Activated naive CD8-positive, alpha-beta T cell treated with anti-CD3 and anti-CD28 coated beads, Interleukin-2, amount 50 U/mL, for 16 hours (primary cell): ENCODE data around the gene TCF7L2.
A peak's percentile ranks its signal among the peaks of the same experiment; 100 is the strongest.

Experiments
- DNase-seq: peaks from one replicate; pipeline ENCODE4 v3.0.0-alpha.2; 2020; ENCODE audit warnings: low read depth, low spot score

Gene TCF7L2

GRCh38 chr10:112948196-112948595 lies 1.9 kb upstream of the TCF7L2 start:
- DNase-seq, result no peak

- DNase-seq, result no peak
Observed at GRCh38 chr10:112949143-112949823, 764 bp upstream of the TCF7L2 start.

GRCh38 chr10:112950714-112951358 lies 789 bp downstream of the TCF7L2 start:
- no peak for DNase-seq

GRCh38 chr10:112951359-112952281 lies 1.6 kb downstream of the TCF7L2 start:
- DNase-seq, result peak; percentile 3

- DNase-seq, result no peak
Observed at GRCh38 chr10:112952282-112953173, 2.5 kb downstream of the TCF7L2 start.

DNA sequence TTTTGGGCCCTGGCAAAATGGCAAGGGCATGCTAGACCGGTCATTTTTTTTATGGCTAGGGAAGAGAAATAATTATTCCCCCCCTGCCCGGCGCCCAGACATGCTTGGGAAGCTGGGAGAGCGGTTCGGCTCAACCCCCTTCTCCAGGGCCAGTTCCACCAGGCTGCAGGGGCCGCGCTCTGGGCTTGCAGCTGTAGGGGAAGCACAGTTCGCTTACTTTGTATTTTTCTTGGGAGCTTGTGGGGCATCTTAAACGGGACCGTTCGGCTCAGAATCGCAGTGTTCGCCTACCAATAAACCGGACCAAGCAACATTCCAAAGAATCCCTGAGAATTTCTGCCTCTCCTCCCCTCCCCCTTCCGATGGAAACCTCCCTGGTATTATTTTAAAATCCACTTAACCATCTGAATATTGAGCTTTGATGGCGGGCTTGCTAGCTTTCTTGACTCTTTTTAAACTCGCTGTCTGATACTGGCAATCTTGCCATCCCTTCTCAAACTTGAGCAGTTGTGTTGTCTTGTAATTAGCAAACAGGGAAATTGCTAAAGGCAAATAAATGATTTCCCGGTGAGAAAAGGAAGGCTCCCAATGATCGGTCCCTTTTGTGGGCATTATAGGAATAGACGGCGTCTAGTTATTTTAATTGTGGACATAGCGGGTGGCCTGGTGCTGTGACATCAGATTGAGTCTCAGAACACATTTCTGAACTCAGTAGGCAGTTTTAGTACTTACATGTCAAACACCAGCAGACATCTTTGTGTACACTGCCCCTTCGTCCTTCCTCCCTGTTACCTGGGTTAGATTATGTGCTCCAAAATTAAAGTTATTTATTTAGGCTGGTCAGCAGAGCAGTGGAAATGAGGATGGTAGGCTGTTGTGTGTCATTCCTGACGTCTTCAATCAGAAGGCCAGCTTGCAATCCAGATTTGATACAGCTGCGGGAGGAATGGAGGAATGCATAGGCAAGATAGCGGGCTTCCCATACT lies 3.4 kb downstream of the TCF7L2 start:
- DNase-seq, result no peak

DNA sequence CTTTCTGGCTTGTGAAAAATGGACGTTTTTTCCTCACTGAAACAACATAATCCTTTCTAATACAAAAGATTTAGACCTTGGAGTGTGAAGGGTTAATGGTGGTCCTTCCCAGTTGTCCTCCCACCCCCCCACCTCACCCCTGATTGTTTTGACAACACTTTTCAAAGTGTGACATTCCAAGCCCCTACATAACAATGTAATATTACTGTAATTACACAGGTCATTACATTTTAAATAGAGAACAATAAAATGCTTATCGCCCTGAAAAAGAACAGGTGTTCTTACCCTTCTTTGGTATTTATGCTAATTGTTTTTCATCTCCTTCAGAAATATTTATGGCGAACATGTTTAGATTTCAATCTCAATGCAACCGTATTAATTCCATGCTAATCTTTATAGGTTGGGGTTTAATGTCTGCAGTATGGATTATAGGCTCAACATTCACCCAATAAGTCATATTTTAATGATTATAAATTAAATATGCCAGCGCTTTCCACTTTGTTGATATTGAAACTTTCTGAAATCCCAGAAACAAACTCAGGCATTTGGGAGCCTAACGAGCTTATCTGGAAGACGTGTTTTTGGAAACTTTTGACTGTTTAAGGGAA lies 5.0 kb downstream of the TCF7L2 start:
- DNase-seq, result no peak

- no peak for DNase-seq
Observed at GRCh38 chr10:112955582-112956421, 5.8 kb downstream of the TCF7L2 start.

DNA sequence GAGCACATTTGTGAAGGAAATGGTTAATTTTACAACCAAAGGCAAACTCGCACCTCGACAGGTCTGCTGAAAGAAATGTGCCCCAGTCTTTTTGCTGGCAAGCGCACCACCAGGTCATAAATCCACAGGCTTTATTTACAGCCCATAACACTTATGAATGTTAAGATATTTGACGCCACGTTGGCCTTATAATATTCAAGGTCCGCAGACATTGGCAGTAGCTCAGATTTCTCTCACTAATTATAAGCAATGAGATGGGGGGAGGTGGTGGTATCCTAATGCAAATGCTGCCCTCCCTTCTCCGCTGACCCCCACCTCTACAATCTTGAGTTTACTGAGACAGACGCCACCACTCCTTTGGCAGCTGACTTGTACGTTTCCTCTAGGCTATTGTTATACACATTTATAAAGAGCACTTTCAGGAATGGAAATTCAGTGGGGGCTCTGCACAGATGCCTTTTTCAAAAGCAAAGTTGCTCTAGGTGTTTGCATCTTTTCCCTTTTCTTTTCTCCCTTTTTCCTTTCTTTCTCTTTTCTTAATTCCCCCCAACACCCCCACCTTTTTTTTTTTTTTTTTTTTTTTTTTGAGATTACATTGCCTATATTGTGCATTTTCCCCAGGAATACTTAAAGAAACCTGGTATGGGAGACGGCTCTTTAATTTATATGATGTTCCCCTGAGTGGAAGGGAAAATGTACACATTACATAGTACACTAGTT lies 6.7 kb downstream of the TCF7L2 start:
- no peak for DNase-seq

- DNase-seq, result no peak
Observed at GRCh38 chr10:112957640-112958092, 7.6 kb downstream of the TCF7L2 start.

- no peak for DNase-seq
Observed at GRCh38 chr10:112958275-112958995, 8.4 kb downstream of the TCF7L2 start.

DNA sequence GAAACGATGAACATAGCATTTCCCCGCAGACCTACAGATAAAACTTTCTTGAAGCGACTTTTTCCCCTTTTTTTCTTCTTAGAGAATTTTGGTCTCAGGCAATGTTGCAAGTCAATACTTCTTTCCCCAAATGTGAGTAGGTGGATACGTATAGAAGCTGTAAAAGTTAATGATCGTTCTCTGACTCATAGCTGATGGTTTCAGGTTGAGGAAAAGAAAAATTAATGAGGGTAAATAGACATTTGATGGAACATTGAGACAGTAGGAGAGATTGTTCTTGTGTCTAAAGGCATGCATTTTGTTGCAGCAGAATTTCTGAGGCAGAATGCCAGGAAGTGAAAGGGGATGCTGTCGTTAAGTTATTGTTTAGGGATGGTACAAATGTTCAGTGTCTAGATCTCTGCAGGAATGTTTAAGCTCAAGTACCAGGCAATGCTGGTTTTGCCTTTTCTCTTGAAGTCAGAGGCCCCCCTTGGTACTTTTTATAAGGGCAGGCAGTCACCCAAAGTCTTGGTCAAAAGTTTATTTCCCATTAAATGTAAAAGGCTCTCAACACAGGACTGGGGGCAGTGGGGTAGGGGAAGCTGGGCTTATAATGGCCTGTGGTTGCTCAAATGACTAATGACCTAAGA lies 9.3 kb downstream of the TCF7L2 start:
- no peak for DNase-seq

GRCh38 chr10:112960151-112960681 lies 10.2 kb downstream of the TCF7L2 start:
- DNase-seq, result no peak

DNA sequence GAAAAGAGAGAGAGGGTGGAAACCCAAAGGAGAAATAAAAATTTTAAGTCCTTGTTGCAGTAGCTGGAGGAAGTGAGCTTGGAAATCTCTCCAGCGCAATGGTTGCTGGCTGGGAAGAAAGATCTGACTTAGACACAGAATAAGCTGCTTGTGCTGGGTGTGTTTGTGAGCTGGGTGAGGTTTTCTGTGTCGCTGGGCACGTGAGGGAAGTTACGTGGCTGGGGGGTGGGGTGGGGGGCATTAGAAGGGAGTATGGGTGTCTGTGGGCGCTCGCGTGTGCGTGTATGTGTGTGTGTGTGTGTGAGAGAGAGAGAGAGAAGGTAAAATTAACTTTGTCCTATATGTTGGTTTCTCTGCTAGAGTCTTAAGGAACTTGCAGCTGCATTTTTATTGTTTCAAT lies 11.6 kb downstream of the TCF7L2 start:
- no peak for DNase-seq

GRCh38 chr10:112962343-112962742 lies 12.3 kb downstream of the TCF7L2 start:
- DNase-seq, result no peak

DNA sequence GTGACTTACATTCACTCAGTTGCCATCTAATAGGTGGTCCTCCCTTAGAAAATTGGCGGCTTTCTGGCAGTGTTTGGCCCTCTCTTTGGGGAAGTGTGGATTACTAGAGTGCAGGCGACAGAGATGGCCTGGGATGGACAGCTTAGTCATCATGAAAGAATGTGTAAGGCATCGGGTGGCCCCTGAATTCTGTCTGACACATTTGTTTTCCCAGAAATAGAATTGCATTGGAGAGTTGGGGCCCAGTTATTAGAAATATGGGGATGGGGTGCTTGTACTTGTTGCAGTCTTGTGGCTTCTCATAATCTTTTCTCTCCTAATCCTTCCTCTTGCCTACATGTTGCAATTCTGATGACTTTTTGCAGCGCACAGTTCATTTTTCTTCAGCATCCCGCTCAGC lies 13.8 kb downstream of the TCF7L2 start:
- no peak for DNase-seq

- DNase-seq, result no peak
Observed at GRCh38 chr10:112964482-112964881, 14.4 kb downstream of the TCF7L2 start.
